Fibroblast of mammary gland (primary cell): ENCODE data around the gene CHRNB2.

Experiments
- DNase-seq: peaks from one replicate; pipeline ENCODE4 v3.0.0-alpha.2; 2010; ENCODE audit warnings: low read depth
- H3K4me3 ChIP-seq: 2 replicates; pipeline ENCODE4 v1.5.1; 2011; ENCODE audit warnings: low read depth, mild to moderate bottlenecking, low read length, moderate library complexity; ENCODE audit not compliant: control insufficient read depth
- CTCF ChIP-seq: conservative IDR thresholded peaks from 2 replicates; pipeline ENCODE4 v1.5.1; 2011; ENCODE audit warnings: low read depth, low read length, inconsistent platforms; ENCODE audit not compliant: control insufficient read depth, insufficient read depth

The CHRNB2 gene

GRCh38 chr1:154624746-154625643 lies 57.4 kb downstream of the CHRNB2 start:
- no peak for TF ChIP-seq CTCF
- H3K4me3 ChIP-seq, result no peak overlapping the region
- DNase-seq, result peak; percentile 82

GRCh38 chr1:154626456-154627256 lies 59.1 kb downstream of the CHRNB2 start:
- no peak for DNase-seq
- no peak for TF ChIP-seq CTCF
- H3K4me3 ChIP-seq, result peak overlapping the region; percentile 92

- peak; percentile 91 for DNase-seq
- TF ChIP-seq CTCF, result no peak
- peak overlapping the region; percentile 92 for H3K4me3 ChIP-seq
Observed at GRCh38 chr1:154627257-154628120, 59.9 kb downstream of the CHRNB2 start.

- DNase-seq, result no peak
- H3K4me3 ChIP-seq, result peak overlapping the region; percentile 92
- TF ChIP-seq CTCF, result no peak
Observed at GRCh38 chr1:154628121-154628405, 60.5 kb downstream of the CHRNB2 start.

GRCh38 chr1:154629061-154629674 lies 61.6 kb downstream of the CHRNB2 start:
- H3K4me3 ChIP-seq, result no peak overlapping the region
- TF ChIP-seq CTCF, result no peak
- DNase-seq, result no peak
